ENCODE measurements around the gene SCGB1C2. TPM values are rescaled to one million over a fixed set of nuclear protein-coding genes. Genes with fewer than 3 reads are reported as not detected.
"Not testable (repeated sequence)": the region's sequence is repeated elsewhere in the genome, so short reads cannot be mapped to it uniquely, and the experiment has no call there.

Gene SCGB1C2
- polyA plus RNA-seq (not detected in 3 replicates), polyA minus RNA-seq (not detected in 3 replicates)
- not detected for polyA plus RNA-seq (2011; ENCODE audit: low read depth)
- polyA plus RNA-seq (2011; cell fraction: cytosol; rRNA removed) = not detected in 2 replicates
- polyA plus RNA-seq (2011; cell fraction: nucleus; rRNA removed) = not detected in 2 replicates
- polyA plus RNA-seq (2012; ENCODE audit: low replicate concordance) = not detected in 2 replicates
- not detected for polyA minus RNA-seq (2011; cell fraction: cytosol; rRNA and poly(A)+ RNA removed)
- not detected in 2 replicates for polyA minus RNA-seq (2011; cell fraction: nucleus; rRNA and poly(A)+ RNA removed)

DNA sequence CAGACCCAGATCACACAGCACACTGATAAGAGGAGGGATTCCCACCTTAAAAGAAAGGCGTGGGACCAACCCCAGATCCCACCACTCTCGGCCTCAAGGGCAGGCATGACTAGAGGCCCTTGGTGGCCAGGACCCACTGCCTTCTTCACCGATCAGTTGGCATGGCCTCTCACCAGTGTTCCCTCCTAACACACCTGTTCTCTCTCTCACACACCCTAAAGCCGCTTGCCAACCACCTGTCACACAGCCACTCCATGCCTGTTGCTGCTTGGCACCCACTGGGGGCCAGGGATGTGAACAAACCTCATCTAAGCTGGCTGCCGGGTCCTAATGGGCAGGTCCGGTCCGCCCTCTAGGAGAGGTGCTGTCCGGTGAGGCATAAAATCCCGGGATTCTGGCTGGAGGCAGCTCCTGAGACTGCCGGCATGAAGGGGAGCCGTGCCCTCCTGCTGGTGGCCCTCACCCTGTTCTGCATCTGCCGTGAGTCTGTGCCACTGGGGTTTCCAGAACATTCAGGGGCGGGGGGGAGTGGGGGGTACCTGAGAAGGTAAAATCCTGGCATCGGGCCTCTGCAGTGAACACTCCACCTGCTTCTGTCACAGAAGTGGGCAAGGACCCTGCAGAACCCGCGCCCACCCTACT, at the start of gene SCGB1C2:
Gene SCGB1C2, plus strand, starts transcription at position 404 of the 642 bp plus-strand sequence. Its CDS starts 22 bp downstream, at position 426.
- H3K27me3 ChIP-seq (ENCODE audit: control insufficient read depth, extremely low read depth, insufficient read depth, low read length); H3K27ac ChIP-seq (ENCODE audit: control insufficient read depth, insufficient read depth, low read length); H3K9me3 ChIP-seq (ENCODE audit: control insufficient read depth, low read depth, low read length); H2AFZ ChIP-seq (ENCODE audit: control insufficient read depth, low read length); H3K4me3 ChIP-seq (ENCODE audit: control insufficient read depth in 2 of 3, extremely low read depth in 1 of 3, insufficient read depth in 2 of 3, low read depth in 1 of 3, low read length in 3 of 3); H4K20me1 ChIP-seq (ENCODE audit: control insufficient read depth, extremely low read depth, insufficient read depth, low read length); FAIRE-seq; H3K9me1 ChIP-seq (ENCODE audit: control insufficient read depth, extremely low read depth, insufficient read depth, low read length); dilution Hi-C loops (cut with MboI; ENCODE audit: extremely low pct_ligation_motif_present, low sequenced_read_pairs); H3K4me1 ChIP-seq (ENCODE audit: control insufficient read depth, extremely low read depth, insufficient read depth, low read length); H3K4me2 ChIP-seq (ENCODE audit: control insufficient read depth, extremely low read depth, insufficient read depth, low read depth, low read length); DNase-seq (ENCODE audit: low read depth, low spot score); H3K79me2 ChIP-seq (ENCODE audit: control insufficient read depth, insufficient read depth, low read length); H3K36me3 ChIP-seq (ENCODE audit: control insufficient read depth in 2 of 2, extremely low read depth in 1 of 2, insufficient read depth in 2 of 2, low read length in 2 of 2); H3K9ac ChIP-seq (ENCODE audit: control insufficient read depth, extremely low read depth, insufficient read depth, low read length): not testable (repeated sequence)

- H4K20me1 ChIP-seq (ENCODE audit: control insufficient read depth, extremely low read depth, insufficient read depth, low read length); H3K36me3 ChIP-seq (ENCODE audit: control insufficient read depth in 2 of 2, extremely low read depth in 1 of 2, insufficient read depth in 2 of 2, low read length in 2 of 2); H3K4me3 ChIP-seq (ENCODE audit: control insufficient read depth in 2 of 3, extremely low read depth in 1 of 3, insufficient read depth in 2 of 3, low read depth in 1 of 3, low read length in 3 of 3); H3K27ac ChIP-seq (ENCODE audit: control insufficient read depth, insufficient read depth, low read length); H3K79me2 ChIP-seq (ENCODE audit: control insufficient read depth, insufficient read depth, low read length); DNase-seq (ENCODE audit: low read depth, low spot score); H3K9me3 ChIP-seq (ENCODE audit: control insufficient read depth, low read depth, low read length); H2AFZ ChIP-seq (ENCODE audit: control insufficient read depth, low read length); FAIRE-seq; H3K9me1 ChIP-seq (ENCODE audit: control insufficient read depth, extremely low read depth, insufficient read depth, low read length); H3K4me1 ChIP-seq (ENCODE audit: control insufficient read depth, extremely low read depth, insufficient read depth, low read length); dilution Hi-C loops (cut with MboI; ENCODE audit: extremely low pct_ligation_motif_present, low sequenced_read_pairs); H3K9ac ChIP-seq (ENCODE audit: control insufficient read depth, extremely low read depth, insufficient read depth, low read length); H3K4me2 ChIP-seq (ENCODE audit: control insufficient read depth, extremely low read depth, insufficient read depth, low read depth, low read length); H3K27me3 ChIP-seq (ENCODE audit: control insufficient read depth, extremely low read depth, insufficient read depth, low read length): not testable (repeated sequence)
These were observed 24.3 kb upstream of the SCGB1C2 start for GRCh38 chr17:113111-113510.

GRCh38 chr17:118339-118917, 18.9 kb upstream of the SCGB1C2 start:
- H3K4me2 ChIP-seq (ENCODE audit: control insufficient read depth, extremely low read depth, insufficient read depth, low read depth, low read length); DNase-seq (ENCODE audit: low read depth, low spot score); H3K27me3 ChIP-seq (ENCODE audit: control insufficient read depth, extremely low read depth, insufficient read depth, low read length); H3K9ac ChIP-seq (ENCODE audit: control insufficient read depth, extremely low read depth, insufficient read depth, low read length); FAIRE-seq; H3K4me1 ChIP-seq (ENCODE audit: control insufficient read depth, extremely low read depth, insufficient read depth, low read length); H3K4me3 ChIP-seq (ENCODE audit: control insufficient read depth in 2 of 3, extremely low read depth in 1 of 3, insufficient read depth in 2 of 3, low read depth in 1 of 3, low read length in 3 of 3); H3K9me3 ChIP-seq (ENCODE audit: control insufficient read depth, low read depth, low read length); H2AFZ ChIP-seq (ENCODE audit: control insufficient read depth, low read length); dilution Hi-C loops (cut with MboI; ENCODE audit: extremely low pct_ligation_motif_present, low sequenced_read_pairs); H4K20me1 ChIP-seq (ENCODE audit: control insufficient read depth, extremely low read depth, insufficient read depth, low read length); H3K79me2 ChIP-seq (ENCODE audit: control insufficient read depth, insufficient read depth, low read length); H3K27ac ChIP-seq (ENCODE audit: control insufficient read depth, insufficient read depth, low read length); H3K9me1 ChIP-seq (ENCODE audit: control insufficient read depth, extremely low read depth, insufficient read depth, low read length); H3K36me3 ChIP-seq (ENCODE audit: control insufficient read depth in 2 of 2, extremely low read depth in 1 of 2, insufficient read depth in 2 of 2, low read length in 2 of 2): not testable (repeated sequence)
- TF ChIP-seq, protein P1, sequence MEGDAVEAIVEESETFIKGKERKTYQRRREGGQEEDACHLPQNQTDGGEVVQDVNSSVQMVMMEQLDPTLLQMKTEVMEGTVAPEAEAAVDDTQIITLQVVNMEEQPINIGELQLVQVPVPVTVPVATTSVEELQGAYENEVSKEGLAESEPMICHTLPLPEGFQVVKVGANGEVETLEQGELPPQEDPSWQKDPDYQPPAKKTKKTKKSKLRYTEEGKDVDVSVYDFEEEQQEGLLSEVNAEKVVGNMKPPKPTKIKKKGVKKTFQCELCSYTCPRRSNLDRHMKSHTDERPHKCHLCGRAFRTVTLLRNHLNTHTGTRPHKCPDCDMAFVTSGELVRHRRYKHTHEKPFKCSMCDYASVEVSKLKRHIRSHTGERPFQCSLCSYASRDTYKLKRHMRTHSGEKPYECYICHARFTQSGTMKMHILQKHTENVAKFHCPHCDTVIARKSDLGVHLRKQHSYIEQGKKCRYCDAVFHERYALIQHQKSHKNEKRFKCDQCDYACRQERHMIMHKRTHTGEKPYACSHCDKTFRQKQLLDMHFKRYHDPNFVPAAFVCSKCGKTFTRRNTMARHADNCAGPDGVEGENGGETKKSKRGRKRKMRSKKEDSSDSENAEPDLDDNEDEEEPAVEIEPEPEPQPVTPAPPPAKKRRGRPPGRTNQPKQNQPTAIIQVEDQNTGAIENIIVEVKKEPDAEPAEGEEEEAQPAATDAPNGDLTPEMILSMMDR (optimal IDR thresholded peaks at IDR 0.05 in 1 of 3, IDR thresholded peaks at IDR 0.05 in 1 of 3, conservative IDR thresholded peaks at IDR 0.05 in 1 of 3; ENCODE audit: extremely low read depth in 1 of 3, insufficient read depth in 2 of 3, low read length in 3 of 3) = peak in 1 of 3 experiments; percentile 39

DNA sequence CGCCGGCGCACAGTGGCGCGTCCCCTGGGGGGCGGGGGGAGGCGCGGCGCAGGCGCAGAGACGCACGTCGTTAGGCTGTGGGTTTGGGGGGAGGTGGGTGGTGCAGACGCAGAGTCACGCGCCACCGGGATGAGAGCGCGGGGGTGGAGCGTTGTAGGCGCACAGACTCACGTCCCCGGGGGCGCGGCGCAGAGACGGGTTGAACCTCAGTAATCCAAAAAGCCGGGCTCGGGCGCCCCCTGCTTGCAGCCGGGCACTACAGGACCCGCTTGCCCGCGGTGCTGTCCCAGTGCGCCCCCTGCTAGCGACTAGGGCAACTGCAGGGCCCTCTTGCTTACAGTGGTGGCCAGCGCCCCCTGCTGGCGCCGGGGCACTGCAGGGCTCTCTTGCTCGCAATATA, 3.4 kb upstream of the SCGB1C2 start:
- H3K27me3 ChIP-seq (ENCODE audit: control insufficient read depth, extremely low read depth, insufficient read depth, low read length); H4K20me1 ChIP-seq (ENCODE audit: control insufficient read depth, extremely low read depth, insufficient read depth, low read length); H3K79me2 ChIP-seq (ENCODE audit: control insufficient read depth, insufficient read depth, low read length); H3K36me3 ChIP-seq (ENCODE audit: control insufficient read depth in 2 of 2, extremely low read depth in 1 of 2, insufficient read depth in 2 of 2, low read length in 2 of 2); H3K9me1 ChIP-seq (ENCODE audit: control insufficient read depth, extremely low read depth, insufficient read depth, low read length); dilution Hi-C loops (cut with MboI; ENCODE audit: extremely low pct_ligation_motif_present, low sequenced_read_pairs); H3K4me1 ChIP-seq (ENCODE audit: control insufficient read depth, extremely low read depth, insufficient read depth, low read length); H3K4me3 ChIP-seq (ENCODE audit: control insufficient read depth in 2 of 3, extremely low read depth in 1 of 3, insufficient read depth in 2 of 3, low read depth in 1 of 3, low read length in 3 of 3); H3K9me3 ChIP-seq (ENCODE audit: control insufficient read depth, low read depth, low read length); H2AFZ ChIP-seq (ENCODE audit: control insufficient read depth, low read length); H3K4me2 ChIP-seq (ENCODE audit: control insufficient read depth, extremely low read depth, insufficient read depth, low read depth, low read length); DNase-seq (ENCODE audit: low read depth, low spot score); H3K9ac ChIP-seq (ENCODE audit: control insufficient read depth, extremely low read depth, insufficient read depth, low read length); FAIRE-seq; H3K27ac ChIP-seq (ENCODE audit: control insufficient read depth, insufficient read depth, low read length): not testable (repeated sequence)

Measured in keratinocyte (primary cell).